Endothelial cell of umbilical vein (primary cell): ENCODE results near the gene MPZ.

Source experiments
- EZH2 ChIP-seq: IDR thresholded peaks from 2 replicates; pipeline ENCODE4 v1.6.1; 2012; ENCODE audit warnings: borderline replicate concordance, low read depth, mild to moderate bottlenecking, moderate library complexity, low read length, inconsistent platforms; ENCODE audit not compliant: severe bottlenecking
- JUN ChIP-seq: IDR thresholded peaks from 2 replicates; pipeline ENCODE4 v1.6.1; 2011; ENCODE audit warnings: borderline replicate concordance, low read depth; ENCODE audit not compliant: insufficient read length, insufficient read depth
- POLR2A ChIP-seq: IDR thresholded peaks from 2 replicates; pipeline ENCODE4 v1.6.1; 2012; ENCODE audit warnings: low read depth, mild to moderate bottlenecking, control low read depth, low read length
- POLR2AphosphoS5 ChIP-seq: IDR thresholded peaks from 2 replicates; pipeline ENCODE4 v1.6.1; 2012; ENCODE audit warnings: low read depth, mild to moderate bottlenecking, control low read depth, low read length, moderate library complexity; ENCODE audit not compliant: insufficient read depth
- TF ChIP-seq, protein P1 (sequence below), 2 donors: IDR thresholded peaks; 1 replicate in 1 of 2; 2 replicates in 1 of 2; pipeline ENCODE4 v1.5.1; 2011; ENCODE audit warnings: low read length in 2 of 2, mild to moderate bottlenecking in 2 of 2, moderate library complexity in 2 of 2, control low read depth in 1 of 2, inconsistent platforms in 1 of 2, low read depth in 1 of 2; ENCODE audit not compliant: insufficient read depth in 1 of 2; ENCODE audit errors: extremely low read depth in 1 of 2
- TF ChIP-seq, protein P2 (sequence below): IDR thresholded peaks from 2 replicates; pipeline ENCODE4 v1.6.1; 2011; ENCODE audit not compliant: insufficient read depth, insufficient read length

- TF ChIP-seq EZH2 (no peak), POLR2A (no peak), JUN (no peak), POLR2AphosphoS5 (no peak)
- TF ChIP-seq, protein P1, sequence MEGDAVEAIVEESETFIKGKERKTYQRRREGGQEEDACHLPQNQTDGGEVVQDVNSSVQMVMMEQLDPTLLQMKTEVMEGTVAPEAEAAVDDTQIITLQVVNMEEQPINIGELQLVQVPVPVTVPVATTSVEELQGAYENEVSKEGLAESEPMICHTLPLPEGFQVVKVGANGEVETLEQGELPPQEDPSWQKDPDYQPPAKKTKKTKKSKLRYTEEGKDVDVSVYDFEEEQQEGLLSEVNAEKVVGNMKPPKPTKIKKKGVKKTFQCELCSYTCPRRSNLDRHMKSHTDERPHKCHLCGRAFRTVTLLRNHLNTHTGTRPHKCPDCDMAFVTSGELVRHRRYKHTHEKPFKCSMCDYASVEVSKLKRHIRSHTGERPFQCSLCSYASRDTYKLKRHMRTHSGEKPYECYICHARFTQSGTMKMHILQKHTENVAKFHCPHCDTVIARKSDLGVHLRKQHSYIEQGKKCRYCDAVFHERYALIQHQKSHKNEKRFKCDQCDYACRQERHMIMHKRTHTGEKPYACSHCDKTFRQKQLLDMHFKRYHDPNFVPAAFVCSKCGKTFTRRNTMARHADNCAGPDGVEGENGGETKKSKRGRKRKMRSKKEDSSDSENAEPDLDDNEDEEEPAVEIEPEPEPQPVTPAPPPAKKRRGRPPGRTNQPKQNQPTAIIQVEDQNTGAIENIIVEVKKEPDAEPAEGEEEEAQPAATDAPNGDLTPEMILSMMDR (IDR thresholded peaks at IDR 0.05; ENCODE audit: extremely low read depth in 1 of 2, insufficient read depth in 1 of 2, low read depth in 1 of 2, low read length in 2 of 2) = no peak
- TF ChIP-seq, protein P2, sequence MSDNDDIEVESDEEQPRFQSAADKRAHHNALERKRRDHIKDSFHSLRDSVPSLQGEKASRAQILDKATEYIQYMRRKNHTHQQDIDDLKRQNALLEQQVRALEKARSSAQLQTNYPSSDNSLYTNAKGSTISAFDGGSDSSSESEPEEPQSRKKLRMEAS = no peak
Observed at GRCh38 chr1:161290779-161291178, 19.0 kb downstream of the MPZ start.
